ENCODE data around the gene NXPH4.

DNA sequence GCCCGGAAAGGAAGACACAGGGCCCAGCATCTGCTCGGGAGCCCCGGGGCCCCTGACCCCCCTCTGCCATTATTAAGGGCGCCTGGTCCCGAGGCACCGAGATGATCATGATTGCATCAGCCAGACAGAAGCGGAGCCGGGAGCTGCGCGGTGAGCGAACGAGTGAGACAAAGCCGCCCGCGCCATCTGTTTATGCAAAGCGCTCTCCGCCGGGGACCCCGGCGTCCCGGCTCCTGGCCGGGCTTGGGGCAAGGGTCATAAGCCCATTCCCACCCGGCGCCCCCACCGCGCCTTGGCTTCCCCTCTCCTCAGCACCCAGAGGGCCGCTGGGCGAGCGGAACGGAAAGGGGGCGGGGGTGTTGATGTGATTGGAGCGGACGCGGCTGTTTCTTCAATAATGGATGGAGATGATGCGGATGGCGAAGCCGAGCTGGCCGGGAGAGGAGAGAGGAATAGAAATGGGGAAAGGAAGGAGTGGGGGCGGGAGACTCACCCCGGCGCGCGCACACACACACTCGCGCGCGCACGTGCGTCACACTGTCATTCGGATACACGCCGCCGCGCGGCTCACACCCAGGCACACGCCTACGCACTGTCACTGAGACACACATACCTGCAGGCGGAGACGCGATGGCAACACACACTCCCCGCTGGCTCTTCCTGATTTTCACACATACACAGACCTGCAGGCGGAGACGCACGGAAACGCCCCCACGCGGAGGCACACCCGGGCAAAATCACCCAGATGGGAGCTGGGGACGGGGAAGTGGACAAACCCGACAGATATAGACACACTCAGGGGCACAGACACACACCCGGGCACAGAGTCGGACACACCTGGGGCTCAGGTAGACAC is 23.7 kb downstream of the NXPH4 start:
- TF ChIP-seq, protein P1, sequence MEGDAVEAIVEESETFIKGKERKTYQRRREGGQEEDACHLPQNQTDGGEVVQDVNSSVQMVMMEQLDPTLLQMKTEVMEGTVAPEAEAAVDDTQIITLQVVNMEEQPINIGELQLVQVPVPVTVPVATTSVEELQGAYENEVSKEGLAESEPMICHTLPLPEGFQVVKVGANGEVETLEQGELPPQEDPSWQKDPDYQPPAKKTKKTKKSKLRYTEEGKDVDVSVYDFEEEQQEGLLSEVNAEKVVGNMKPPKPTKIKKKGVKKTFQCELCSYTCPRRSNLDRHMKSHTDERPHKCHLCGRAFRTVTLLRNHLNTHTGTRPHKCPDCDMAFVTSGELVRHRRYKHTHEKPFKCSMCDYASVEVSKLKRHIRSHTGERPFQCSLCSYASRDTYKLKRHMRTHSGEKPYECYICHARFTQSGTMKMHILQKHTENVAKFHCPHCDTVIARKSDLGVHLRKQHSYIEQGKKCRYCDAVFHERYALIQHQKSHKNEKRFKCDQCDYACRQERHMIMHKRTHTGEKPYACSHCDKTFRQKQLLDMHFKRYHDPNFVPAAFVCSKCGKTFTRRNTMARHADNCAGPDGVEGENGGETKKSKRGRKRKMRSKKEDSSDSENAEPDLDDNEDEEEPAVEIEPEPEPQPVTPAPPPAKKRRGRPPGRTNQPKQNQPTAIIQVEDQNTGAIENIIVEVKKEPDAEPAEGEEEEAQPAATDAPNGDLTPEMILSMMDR (IDR thresholded peaks at IDR 0.05 in 2 of 3, conservative IDR thresholded peaks at IDR 0.05 in 1 of 3; ENCODE audit: control insufficient read depth in 2 of 3, extremely low read depth in 1 of 3, insufficient read depth in 1 of 3, low read depth in 3 of 3, low read length in 3 of 3): no peak
- no peak for TF ChIP-seq SMC3 (IDR thresholded peaks at IDR 0.05; ENCODE audit: borderline replicate concordance, low read length)
- TF ChIP-seq, protein P2, sequence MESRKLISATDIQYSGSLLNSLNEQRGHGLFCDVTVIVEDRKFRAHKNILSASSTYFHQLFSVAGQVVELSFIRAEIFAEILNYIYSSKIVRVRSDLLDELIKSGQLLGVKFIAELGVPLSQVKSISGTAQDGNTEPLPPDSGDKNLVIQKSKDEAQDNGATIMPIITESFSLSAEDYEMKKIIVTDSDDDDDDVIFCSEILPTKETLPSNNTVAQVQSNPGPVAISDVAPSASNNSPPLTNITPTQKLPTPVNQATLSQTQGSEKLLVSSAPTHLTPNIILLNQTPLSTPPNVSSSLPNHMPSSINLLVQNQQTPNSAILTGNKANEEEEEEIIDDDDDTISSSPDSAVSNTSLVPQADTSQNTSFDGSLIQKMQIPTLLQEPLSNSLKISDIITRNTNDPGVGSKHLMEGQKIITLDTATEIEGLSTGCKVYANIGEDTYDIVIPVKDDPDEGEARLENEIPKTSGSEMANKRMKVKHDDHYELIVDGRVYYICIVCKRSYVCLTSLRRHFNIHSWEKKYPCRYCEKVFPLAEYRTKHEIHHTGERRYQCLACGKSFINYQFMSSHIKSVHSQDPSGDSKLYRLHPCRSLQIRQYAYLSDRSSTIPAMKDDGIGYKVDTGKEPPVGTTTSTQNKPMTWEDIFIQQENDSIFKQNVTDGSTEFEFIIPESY (IDR thresholded peaks at IDR 0.05): no peak
